ENCODE results near the gene KRT80. TPM values are rescaled to one million over a fixed set of nuclear protein-coding genes. Genes with fewer than 3 reads are reported as not detected.

KRT80 gene
- total and polyA plus RNA-seq, 3 donors from 2014 or later, result 0.50 to 1.0 (median 0.94) TPM

- no peaks in the 10 kb centered on the region for H3K9me3 ChIP-seq
- peaks cover 5% of the 10 kb centered on the region for H3K4me1 ChIP-seq
- no peak overlapping the region for H3K27ac ChIP-seq
- TF ChIP-seq POLR2A (IDR thresholded peaks at IDR 0.05), result no peak
- TF ChIP-seq CTCF (IDR thresholded peaks at IDR 0.05), result no peak
- intact Hi-C loops (cut with DNase I; ENCODE audit: low total_unique reads), result no loop called here
- H3K4me3 ChIP-seq, result no peak overlapping the region
- H3K36me3 ChIP-seq (ENCODE audit: low read depth, missing control alignments), result no peaks in the 10 kb centered on the region
- WGBS, 2 donors, result 91 to 92% methylated on average over 8 to 12 of the region's 12 CpGs
- no peaks in the 10 kb centered on the region for H3K27me3 ChIP-seq
- no peak for DNase-seq
These were observed 23.6 kb downstream of the KRT80 start for GRCh38 chr12:52168019-52168717.

- H3K36me3 ChIP-seq (ENCODE audit: low read depth, missing control alignments), result no peaks in the 10 kb centered on the region
- H3K27me3 ChIP-seq, result no peaks in the 10 kb centered on the region
- TF ChIP-seq POLR2A (IDR thresholded peaks at IDR 0.05), result no peak
- no peak for TF ChIP-seq CTCF (IDR thresholded peaks at IDR 0.05)
- intact Hi-C loops (cut with DNase I; ENCODE audit: low total_unique reads), result no loop called here
- H3K4me3 ChIP-seq, result no peak overlapping the region
- H3K4me1 ChIP-seq, result peaks cover 5% of the 10 kb centered on the region
- no peak overlapping the region for H3K27ac ChIP-seq
- DNase-seq, result no peak
- 86 to 90% methylated on average over 3 of the region's 3 CpGs for WGBS, 2 donors
- H3K9me3 ChIP-seq, result no peaks in the 10 kb centered on the region
These were observed 24.3 kb downstream of the KRT80 start for GRCh38 chr12:52167526-52167925.

GRCh38 chr12:52166672-52167071, 25.1 kb downstream of the KRT80 start:
- WGBS, 2 donors, result 82 to 97% methylated on average over 1 of the region's 1 CpG
- no peaks in the 10 kb centered on the region for H3K27me3 ChIP-seq

DNA sequence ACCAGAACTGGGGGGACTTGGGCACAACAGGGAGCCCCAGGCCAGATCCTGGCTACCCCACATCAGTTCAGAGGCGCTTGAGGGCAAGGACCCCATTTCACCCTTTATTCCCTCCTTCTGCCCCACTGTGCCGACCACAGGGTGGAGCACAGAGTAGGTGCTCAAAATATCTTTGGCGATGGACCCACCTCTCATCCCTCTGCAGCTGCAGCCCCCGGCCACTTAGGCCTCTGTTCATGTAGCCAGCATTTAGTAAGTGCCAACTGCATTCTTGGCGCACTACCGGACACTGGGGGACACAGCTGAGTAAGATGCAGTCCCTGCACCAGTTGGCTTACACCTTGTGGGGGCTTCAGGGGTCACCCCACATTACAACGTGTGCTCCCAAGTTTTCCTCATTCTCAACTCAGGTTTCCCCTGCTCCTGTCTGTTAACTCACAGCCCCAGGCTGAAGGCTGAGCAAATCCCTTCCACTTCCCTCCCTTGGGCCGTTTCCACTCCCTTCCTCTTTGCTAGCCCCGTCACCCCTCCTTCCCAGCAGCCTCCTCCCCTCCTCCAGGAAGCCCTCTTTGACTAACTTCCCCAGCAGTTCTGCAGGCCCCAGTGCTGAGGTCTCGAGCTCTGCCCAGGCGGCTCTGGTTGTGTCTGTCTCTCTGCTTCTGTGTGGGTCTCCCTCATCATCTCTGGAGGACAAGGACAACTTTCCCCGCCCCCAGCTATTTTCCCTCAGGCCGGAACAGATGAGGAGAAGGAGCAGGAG, 26.5 kb downstream of the KRT80 start:
- Histone ChIP-seq H3K27ac (no peak overlapping the region), H3K4me3 (no peak overlapping the region), H3K9me3 (no peaks in the 10 kb centered on the region), H3K36me3 (ENCODE audit: low read depth, missing control alignments) (no peaks in the 10 kb centered on the region), H3K27me3 (no peaks in the 10 kb centered on the region), H3K4me1 (no peaks in the 10 kb centered on the region)
- intact Hi-C loops (cut with DNase I; ENCODE audit: low total_unique reads), result no loop called here
- no peak for DNase-seq
- no peak for TF ChIP-seq CTCF (IDR thresholded peaks at IDR 0.05)
- no peak for TF ChIP-seq POLR2A (IDR thresholded peaks at IDR 0.05)
- 85 to 92% methylated on average over 13 of the region's 13 CpGs for whole genome bisulfite sequencing, 2 donors

More at GRCh38 chr12:52166672-52167071, 25.1 kb downstream of the KRT80 start:
- H3K36me3 ChIP-seq (ENCODE audit: low read depth, missing control alignments), result no peaks in the 10 kb centered on the region
- H3K4me1 ChIP-seq, result peaks cover 5% of the 10 kb centered on the region
- DNase-seq, result no peak
- H3K4me3 ChIP-seq, result no peak overlapping the region
- TF ChIP-seq POLR2A (IDR thresholded peaks at IDR 0.05) (no peak), CTCF (IDR thresholded peaks at IDR 0.05) (no peak)
- no peaks in the 10 kb centered on the region for H3K9me3 ChIP-seq
- H3K27ac ChIP-seq, result no peak overlapping the region
- intact Hi-C loops (cut with DNase I; ENCODE audit: low total_unique reads), result no loop called here
